ENCODE data around the gene STARD7. TPM values are rescaled to one million over a fixed set of nuclear protein-coding genes. Genes with fewer than 3 reads are reported as not detected.

Gene STARD7
- total and polyA plus RNA-seq, 9 of the 15 experiments (the other 6 are each of a cell fraction or from before 2014, with no cell fraction given), result 90.9 to 196 (median 145) TPM

- TF ChIP-seq ATF3 (IDR thresholded peaks at IDR 0.05) (no peak), ATF3 (CRISPR knock-in tag; conservative IDR thresholded peaks at IDR 0.05) (no peak), ARNT (IDR thresholded peaks at IDR 0.05) (no peak), ESRRA (IDR thresholded peaks at IDR 0.05; ENCODE audit: borderline replicate concordance, low read depth) (no peak), TBP (optimal IDR thresholded peaks at IDR 0.05; ENCODE audit: low read depth, low read length) (no peak), PRPF4 (IDR thresholded peaks at IDR 0.05; ENCODE audit: insufficient read depth, low read depth, low read length, poor library complexity, severe bottlenecking) (no peak), NR2C1 (IDR thresholded peaks at IDR 0.05) (no peak), NR2C1 (tag; IDR thresholded peaks at IDR 0.05) (no peak)
- TF ChIP-seq, protein P1, sequence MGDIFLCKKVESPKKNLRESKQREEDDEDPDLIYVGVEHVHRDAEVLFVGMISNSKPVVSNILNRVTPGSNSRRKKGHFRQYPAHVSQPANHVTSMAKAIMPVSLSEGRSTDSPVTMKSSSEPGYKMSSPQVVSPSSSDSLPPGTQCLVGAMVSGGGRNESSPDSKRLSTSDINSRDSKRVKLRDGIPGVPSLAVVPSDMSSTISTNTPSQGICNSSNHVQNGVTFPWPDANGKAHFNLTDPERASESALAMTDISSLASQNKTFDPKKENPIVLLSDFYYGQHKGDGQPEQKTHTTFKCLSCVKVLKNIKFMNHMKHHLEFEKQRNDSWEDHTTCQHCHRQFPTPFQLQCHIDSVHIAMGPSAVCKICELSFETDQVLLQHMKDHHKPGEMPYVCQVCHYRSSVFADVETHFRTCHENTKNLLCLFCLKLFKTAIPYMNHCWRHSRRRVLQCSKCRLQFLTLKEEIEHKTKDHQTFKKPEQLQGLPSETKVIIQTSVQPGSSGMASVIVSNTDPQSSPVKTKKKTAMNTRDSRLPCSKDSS (IDR thresholded peaks at IDR 0.05; ENCODE audit: low read depth, partially characterized antibody), result no peak
- TF ChIP-seq, protein P2, sequence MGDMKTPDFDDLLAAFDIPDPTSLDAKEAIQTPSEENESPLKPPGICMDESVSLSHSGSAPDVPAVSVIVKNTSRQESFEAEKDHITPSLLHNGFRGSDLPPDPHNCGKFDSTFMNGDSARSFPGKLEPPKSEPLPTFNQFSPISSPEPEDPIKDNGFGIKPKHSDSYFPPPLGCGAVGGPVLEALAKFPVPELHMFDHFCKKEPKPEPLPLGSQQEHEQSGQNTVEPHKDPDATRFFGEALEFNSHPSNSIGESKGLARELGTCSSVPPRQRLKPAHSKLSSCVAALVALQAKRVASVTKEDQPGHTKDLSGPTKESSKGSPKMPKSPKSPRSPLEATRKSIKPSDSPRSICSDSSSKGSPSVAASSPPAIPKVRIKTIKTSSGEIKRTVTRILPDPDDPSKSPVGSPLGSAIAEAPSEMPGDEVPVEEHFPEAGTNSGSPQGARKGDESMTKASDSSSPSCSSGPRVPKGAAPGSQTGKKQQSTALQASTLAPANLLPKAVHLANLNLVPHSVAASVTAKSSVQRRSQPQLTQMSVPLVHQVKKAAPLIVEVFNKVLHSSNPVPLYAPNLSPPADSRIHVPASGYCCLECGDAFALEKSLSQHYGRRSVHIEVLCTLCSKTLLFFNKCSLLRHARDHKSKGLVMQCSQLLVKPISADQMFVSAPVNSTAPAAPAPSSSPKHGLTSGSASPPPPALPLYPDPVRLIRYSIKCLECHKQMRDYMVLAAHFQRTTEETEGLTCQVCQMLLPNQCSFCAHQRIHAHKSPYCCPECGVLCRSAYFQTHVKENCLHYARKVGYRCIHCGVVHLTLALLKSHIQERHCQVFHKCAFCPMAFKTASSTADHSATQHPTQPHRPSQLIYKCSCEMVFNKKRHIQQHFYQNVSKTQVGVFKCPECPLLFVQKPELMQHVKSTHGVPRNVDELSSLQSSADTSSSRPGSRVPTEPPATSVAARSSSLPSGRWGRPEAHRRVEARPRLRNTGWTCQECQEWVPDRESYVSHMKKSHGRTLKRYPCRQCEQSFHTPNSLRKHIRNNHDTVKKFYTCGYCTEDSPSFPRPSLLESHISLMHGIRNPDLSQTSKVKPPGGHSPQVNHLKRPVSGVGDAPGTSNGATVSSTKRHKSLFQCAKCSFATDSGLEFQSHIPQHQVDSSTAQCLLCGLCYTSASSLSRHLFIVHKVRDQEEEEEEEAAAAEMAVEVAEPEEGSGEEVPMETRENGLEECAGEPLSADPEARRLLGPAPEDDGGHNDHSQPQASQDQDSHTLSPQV (IDR thresholded peaks at IDR 0.05), result no peak
Observed at GRCh38 chr2:96181529-96181928, 27.1 kb downstream of the STARD7 start (continued).

Data from K562 (cell line).